ENCODE results near the gene SAMD15.
"Not testable (repeated sequence)": the region's sequence is repeated elsewhere in the genome, so short reads cannot be mapped to it uniquely, and the experiment has no call there.

SAMD15 gene

DNA sequence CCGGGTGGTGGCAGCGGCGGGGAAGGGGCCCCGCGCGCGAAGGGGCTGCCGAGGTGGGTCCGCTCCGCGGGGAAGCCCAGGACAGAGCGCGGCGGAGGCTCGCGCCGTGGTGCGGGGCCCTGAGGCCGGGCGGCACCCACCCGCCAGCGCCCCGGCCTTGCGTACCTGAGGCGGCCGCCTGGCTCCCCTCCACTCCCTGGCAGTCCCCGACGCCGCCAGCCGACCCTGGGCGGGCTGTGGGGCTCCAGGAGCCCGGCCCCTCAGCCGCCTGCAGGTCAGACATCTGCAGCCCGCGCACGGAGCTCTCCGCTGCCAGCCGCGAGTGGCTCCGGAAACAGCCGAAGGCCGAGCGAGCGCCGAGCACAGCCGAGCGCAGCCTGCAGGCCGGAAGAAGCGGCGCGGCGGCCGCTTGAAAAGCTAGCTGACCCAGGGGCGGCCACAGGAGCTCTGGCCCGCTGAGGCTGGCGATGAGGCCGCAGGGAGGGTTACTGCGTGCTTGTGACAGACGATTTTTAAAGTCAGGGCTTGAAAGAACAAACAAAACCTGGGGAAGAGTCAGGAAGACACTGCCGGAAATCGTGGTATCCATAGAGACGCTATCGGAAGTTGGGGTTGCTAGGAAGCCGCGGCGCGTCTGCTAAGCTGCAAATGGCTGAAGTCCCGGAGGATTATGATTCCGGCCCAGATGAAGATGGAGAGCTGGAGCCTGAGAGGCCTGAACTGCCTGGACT is at the start of gene SAMD15, which contains the start of gene TMED8:
Gene SAMD15, plus strand, starts transcription at position 609 of the 731 bp plus-strand sequence. Its CDS starts 40 bp downstream, at position 649.
Gene TMED8, minus strand, starts transcription at position 324 of the 731 bp plus-strand sequence. Its CDS starts 41 bp downstream, at position 283.
- peak; percentile 86 for DNase-seq
- ATAC-seq, result peak; percentile 96

- no peak for ATAC-seq
Observed at GRCh38 chr14:77329872-77330271, 47.3 kb upstream of the SAMD15 start.

GRCh38 chr14:77335576-77335975 is 41.6 kb upstream of the SAMD15 start:
- DNase-seq, result no peak
- no peak for ATAC-seq

More at GRCh38 chr14:77329872-77330271, 47.3 kb upstream of the SAMD15 start:
- no peak for DNase-seq

GRCh38 chr14:77337255-77337654 is 39.9 kb upstream of the SAMD15 start:
- ATAC-seq, DNase-seq: not testable (repeated sequence)

- DNase-seq, result no peak
- ATAC-seq, result no peak
Observed at GRCh38 chr14:77337880-77338279, 39.3 kb upstream of the SAMD15 start.

GRCh38 chr14:77338302-77338701 is 38.9 kb upstream of the SAMD15 start:
- no peak for ATAC-seq

DNA sequence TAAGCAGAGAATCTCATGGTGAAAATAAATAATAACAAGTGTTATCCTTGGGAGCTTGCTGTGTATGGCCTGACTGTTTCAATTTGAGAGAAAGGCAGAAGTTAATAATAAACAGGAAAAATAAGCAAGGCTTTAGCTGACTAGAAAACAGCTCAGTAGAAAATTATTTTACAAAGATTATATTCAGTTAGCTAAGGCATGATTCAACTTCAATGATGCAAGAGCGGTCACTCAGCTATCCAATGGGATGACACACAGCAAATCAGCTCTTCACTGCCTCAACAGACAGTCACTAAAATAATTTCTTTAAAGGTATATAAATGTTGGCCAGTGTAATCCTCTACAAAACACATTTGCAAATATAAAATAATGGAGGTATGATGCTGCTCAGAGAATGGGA is 37.8 kb upstream of the SAMD15 start:
- ATAC-seq, result no peak
- no peak for DNase-seq

More at GRCh38 chr14:77338302-77338701, 38.9 kb upstream of the SAMD15 start:
- DNase-seq, result no peak

- DNase-seq, result no peak
- ATAC-seq, result no peak
Observed at GRCh38 chr14:77340389-77340788, 36.8 kb upstream of the SAMD15 start.

DNA sequence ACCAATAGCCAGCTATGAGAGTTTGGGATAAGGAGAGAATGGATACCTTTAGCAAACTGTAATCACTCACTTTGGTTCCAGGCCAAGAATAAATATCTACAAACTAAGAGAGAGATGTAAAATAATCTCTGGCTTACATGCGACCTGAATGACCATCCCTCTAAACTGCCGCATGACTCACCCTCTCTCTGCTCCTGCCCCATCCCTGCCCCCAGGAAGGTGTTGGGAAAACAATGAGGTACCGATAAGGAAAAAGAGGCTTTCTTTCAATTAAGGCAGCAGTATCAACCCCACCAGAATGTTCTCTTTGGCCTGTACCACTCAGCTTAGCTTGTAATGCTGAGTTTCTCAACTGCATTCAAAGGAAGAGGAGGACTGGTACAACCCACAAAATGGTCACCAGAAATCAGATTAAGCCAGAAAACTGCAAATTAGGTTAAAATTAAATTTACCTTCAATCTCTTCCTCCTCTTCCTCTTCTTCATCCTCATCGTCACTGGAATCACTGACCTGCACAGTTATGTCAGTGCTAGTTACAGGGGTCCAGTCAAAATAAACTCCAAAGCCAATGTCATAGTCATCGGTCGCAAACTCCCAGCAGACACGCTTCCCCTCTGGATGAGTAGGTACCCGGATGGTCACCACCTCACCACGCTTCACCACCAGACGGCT is 34.3 kb upstream of the SAMD15 start:
- DNase-seq (no peak), ATAC-seq (no peak)

GRCh38 chr14:77343662-77344061 is 33.5 kb upstream of the SAMD15 start:
- no peak for DNase-seq
- no peak for ATAC-seq

GRCh38 chr14:77344377-77344996 is 32.7 kb upstream of the SAMD15 start:
- DNase-seq, result no peak
- ATAC-seq, result no peak

GRCh38 chr14:77346495-77346894 is 30.7 kb upstream of the SAMD15 start:
- ATAC-seq (no peak), DNase-seq (no peak)

GRCh38 chr14:77347751-77348150 is 29.4 kb upstream of the SAMD15 start:
- DNase-seq, result no peak
- no peak for ATAC-seq

- no peak for DNase-seq
Observed at GRCh38 chr14:77353469-77354141, 23.6 kb upstream of the SAMD15 start.

DNA sequence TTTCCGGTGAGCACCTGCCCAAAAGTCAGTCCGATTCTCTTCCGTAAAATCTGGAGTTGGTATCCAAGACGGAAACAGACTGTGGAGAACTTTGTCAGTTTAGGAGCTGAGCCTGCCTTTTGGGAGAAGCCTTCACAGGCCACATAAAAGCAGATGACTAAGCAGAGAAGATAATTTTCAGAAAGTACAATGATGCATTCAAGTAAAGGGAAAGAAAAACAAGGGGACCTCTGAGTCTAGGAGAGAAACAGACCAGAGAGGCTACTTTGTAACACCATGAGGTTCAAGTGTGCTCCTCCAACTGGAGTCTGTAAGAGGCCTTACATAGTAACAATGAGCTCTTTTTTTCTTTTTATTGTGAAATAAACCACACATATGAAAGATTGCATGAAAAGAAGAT is 21.4 kb upstream of the SAMD15 start:
- DNase-seq (no peak), ATAC-seq (no peak)

More at GRCh38 chr14:77353469-77354141, 23.6 kb upstream of the SAMD15 start:
- ATAC-seq, result no peak

DNA sequence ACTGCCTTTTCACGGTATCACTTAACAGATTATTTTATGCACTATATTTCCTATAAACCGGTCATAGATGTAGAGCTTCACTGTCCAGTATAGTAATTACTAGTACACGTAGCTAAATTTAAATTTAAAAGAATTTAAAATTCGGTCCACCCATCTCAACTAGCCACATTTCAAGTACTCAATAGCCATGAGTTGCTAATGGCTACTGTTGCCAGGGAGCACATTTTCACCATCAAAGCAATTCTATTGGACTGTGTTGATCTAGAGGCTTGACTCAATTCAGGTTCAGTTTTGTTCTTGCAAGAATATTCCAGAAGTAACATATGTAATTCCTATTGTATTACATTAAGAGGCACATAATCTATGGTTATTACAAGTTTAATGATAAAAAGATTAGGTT is 20.3 kb upstream of the SAMD15 start:
- ATAC-seq (no peak), DNase-seq (no peak)

- DNase-seq (no peak), ATAC-seq (no peak)
Observed at GRCh38 chr14:77359626-77360025, 17.6 kb upstream of the SAMD15 start.

- DNase-seq (no peak), ATAC-seq (no peak)
Observed at GRCh38 chr14:77364146-77364545, 13.0 kb upstream of the SAMD15 start.

DNA sequence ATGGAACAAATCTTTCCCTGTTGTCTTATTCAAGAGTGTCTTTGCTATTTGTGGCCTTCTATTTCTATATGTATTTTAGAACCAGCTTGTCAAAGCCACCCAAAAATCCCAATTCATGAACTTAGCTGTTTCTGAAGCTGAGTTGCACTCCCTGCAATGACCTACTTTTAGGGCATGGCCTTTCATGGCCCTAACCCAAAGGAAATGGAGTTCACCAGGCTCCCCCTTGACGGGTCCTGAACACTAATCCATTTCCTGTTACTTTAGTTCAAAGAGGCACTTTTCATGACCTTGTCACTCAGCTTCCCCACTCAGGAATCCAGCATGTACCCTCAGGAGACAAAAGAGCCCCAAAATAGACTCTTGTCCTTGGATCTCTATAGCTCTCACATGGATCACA is 7.9 kb upstream of the SAMD15 start:
- ATAC-seq (no peak), DNase-seq (no peak)

DNA sequence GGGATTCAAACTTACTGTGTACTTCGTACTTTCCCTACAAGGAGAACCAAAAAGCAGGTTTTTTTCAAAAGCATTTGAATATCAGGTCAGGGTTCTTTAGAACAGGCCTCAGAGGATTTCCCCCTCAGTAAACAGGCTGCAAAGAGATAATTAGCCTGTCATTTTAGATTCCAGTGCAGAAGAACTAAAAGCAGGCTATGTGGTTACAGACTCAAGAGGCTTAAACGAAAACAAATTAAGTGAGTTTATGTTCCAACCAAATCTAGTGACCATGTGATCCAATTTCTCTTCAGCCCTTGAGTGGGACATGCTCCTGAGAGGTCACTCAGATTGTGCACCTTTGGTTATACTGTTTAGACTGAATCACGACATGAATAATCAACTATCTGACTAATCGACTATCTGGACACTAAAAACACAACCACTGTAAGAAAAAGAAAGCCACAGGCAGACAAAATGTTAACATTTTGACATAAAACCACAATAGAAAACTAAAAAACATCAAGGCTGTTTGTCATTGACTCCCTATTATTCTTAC is 4.8 kb upstream of the SAMD15 start:
- ATAC-seq, result peak; percentile 6
- no peak for DNase-seq

DNA sequence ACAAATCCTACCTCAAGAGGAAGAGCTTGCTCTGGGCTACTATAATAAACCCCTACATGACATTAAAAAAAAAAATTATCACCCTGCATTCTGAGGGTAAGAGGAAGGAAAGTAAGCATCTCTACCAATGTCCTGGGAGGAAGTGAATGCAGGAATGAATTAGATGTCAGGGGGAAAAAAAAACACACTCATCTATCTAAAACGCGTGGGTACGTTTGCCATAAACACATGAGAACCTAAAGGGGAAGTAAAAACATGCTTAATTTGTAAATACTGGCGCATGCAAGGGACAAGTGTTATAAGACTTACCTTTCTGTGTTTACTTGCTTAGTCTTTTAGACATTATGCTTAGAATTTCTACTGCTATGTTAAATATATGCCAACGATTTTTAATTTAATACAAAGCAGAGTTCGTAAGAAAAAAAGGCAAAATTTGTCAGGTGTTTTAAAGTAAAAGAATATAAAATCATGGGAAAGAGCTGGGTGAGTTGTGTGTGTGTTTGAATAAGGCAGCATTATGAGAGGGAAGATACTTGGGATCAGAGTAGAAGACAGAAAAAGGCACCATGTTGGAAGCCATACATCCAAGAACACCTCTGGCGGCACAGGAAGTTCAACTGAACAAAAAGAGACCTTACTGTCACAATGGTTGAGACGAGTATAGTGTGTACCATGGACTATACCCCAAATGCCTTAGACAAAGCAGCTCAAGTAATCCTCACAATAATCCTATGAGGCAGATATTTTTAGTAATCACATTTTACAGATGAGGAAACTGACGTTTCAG is 1.8 kb upstream of the SAMD15 start:
- ATAC-seq (no peak), DNase-seq (no peak)
